RWPE1 (cell line): ENCODE results near the gene DEPDC1B.
"Not testable (repeated sequence)": the region's sequence is repeated elsewhere in the genome, so short reads cannot be mapped to it uniquely, and the experiment has no call there.

Experiments
- CTCF ChIA-PET: fragments of 350-600 bp; sonication (Branson Sonifier 250); formaldehyde crosslinking; extraction: SDS; loops from one replicate; lab custom pipeline; 2021; lab: Yijun Ruan, JAX
- POLR2A ChIA-PET: fragments of 400-600 bp; formaldehyde crosslinking; extraction: SDS; loops from one replicate; lab custom pipeline; 2020; ENCODE audit warnings: antibody characterized with exemption; ENCODE audit not compliant: low non-redundant PET; lab: Yijun Ruan, JAX
- DNase-seq: peaks from one replicate; pipeline ENCODE4 v3.0.0; 2012; ENCODE audit warnings: low spot score
- H3K27ac ChIP-seq: fragments of 450-650 bp; 2 replicates; pipeline ENCODE4 v1.5.1; 2017
- CTCF ChIP-seq: fragments of 450-650 bp; conservative IDR thresholded peaks from 2 replicates; pipeline ENCODE4 v1.5.1; 2017; ENCODE audit warnings: low read depth, mild to moderate bottlenecking

DEPDC1B gene

DNA sequence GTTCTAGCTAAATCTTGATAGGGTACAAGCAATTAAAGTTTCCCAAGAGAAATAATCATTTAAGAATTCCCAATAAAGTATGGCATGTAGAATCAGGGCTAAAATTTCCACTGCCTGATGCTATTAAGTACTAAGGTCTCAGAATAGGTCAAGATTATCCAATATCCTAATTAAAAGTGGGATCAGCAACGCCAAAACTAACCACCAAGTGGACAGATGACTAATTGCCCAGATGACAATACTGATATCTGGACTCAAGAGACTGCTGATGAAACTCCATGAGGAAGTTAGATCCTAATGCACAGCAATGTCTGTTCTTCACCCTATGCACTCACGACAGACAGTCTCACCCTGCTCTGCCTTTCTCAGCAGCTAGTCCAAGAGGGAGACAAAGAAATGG, 14.3 kb downstream of the DEPDC1B start:
- no peak overlapping the region for H3K27ac ChIP-seq
- no peak for TF ChIP-seq CTCF
- CTCF ChIA-PET, result interaction anchor here (0.6 kb wide), 1 partner anchor 16 kb away, joined by 3 read pairs; no protein-coding TSS in a partner anchor
- DNase-seq, result no peak
- POLR2A ChIA-PET, result no interaction called here

DNA sequence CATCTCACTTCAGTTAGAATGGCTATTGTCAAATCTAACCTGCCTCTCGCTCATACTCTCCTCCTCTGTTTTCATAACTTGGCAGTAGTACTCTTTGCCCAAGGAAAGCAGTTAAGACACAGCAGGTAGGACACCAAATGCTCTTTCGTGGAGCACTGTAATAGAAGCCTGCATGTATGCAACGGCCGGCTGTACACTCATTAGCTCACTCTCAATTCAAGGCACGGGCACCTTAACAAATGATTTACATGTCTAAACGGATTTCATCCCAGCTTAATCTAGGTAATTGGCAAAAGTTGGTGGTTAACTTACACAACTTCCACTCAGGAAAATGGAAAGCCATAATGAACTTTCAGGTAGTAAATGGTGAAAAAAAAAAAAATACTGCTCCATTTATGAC, 14.9 kb downstream of the DEPDC1B start:
- DNase-seq, result no peak
- POLR2A ChIA-PET, result no interaction called here

DNA sequence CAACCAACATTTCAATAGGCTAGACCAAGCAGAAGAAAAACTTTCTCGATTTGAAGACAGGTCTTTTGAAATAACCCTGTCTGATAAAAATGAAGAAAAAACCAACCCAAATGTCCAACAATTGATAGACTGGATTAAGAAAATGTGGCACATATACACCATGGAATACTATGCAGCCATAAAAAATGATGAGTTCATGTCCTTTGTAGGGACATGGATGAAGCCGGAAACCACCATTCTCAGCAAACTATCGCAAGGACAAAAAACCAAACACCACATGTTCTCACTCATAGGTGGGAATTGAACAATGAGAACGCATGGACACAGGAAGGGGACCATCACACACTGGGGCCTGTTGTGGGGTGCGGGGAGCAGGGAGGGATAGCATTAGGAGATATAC, 18.0 kb downstream of the DEPDC1B start:
- CTCF ChIA-PET, POLR2A ChIA-PET, H3K27ac ChIP-seq, DNase-seq: not testable (repeated sequence)

More for the DNA sequence above, 14.9 kb downstream of the DEPDC1B start:
- TF ChIP-seq CTCF, result no peak
- no peak overlapping the region for H3K27ac ChIP-seq
- CTCF ChIA-PET, result interaction anchor here (1.2 kb wide), 1 partner anchor 14 kb away, joined by 5 read pairs; the partner anchor contains the start of gene DEPDC1B

DNA sequence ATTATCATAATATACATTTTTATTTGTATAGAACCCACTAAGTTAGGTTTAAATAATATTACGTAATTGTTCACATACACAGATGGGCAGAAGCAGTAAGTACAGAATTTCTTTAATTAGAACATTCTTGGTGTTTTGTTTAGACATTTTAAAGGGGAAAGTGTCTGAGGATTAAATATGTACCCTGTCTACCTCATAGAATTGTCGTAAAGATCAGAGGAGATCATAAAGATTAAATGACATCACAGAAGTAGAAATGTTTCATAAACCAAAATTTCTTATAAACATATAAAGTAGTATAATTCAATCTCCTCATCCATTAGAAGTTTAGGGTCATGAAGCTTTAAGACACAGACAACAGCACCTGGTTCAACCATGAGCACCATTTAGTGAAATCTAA, 20.1 kb downstream of the DEPDC1B start:
- TF ChIP-seq CTCF, result no peak
- H3K27ac ChIP-seq, result no peak overlapping the region
- CTCF ChIA-PET, result no interaction called here
- POLR2A ChIA-PET, result no interaction called here
- DNase-seq, result no peak

DNA sequence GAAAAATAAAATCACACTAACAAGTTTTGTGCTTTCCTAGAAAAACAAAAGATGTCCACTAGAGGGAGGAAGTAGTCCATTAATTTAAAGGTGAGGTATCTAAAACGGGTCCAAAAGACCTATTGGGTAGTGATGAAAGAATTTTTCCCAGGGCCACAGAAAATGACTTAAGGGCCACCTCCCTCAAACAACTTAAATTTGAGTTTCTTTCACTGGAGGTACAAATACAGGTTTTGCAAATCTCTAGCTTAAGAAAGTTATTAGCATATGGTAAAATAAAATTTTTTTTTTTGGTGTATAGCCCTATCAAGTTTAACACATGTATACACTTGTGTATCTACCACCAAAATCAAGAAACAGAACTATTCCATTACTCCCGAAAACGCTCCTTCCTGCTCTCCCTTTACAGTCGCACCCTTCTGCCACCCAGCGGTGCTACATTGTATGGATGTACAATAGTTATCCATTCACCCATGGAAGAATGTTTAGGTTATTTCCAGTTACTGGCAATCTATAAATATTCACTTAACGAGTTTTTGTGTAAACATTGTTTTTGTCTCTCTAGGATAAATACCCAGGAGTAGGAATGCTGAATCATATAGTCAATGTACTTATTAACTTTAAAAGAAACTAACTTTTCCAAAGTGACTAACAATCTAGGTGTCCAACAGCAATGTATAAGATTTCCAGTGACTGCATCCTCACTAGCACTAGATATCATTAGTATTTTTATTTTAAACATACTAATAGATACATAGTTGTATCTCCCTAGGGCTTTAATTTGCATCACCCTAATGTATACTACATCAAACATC, 21.9 kb downstream of the DEPDC1B start:
- peak; percentile 76 for TF ChIP-seq CTCF
- ChIA-PET POLR2A (no interaction called here), CTCF (interaction anchor here (0.6 to 1.4 kb wide), 15 partner anchors 10 to 1256 kb away, joined by 3 to 6 read pairs (median 4); partner anchors contain the start of genes DEPDC1B, ERCC8 and NDUFAF2)
- H3K27ac ChIP-seq, result no peak overlapping the region
- DNase-seq, result peak; percentile 63

DNA sequence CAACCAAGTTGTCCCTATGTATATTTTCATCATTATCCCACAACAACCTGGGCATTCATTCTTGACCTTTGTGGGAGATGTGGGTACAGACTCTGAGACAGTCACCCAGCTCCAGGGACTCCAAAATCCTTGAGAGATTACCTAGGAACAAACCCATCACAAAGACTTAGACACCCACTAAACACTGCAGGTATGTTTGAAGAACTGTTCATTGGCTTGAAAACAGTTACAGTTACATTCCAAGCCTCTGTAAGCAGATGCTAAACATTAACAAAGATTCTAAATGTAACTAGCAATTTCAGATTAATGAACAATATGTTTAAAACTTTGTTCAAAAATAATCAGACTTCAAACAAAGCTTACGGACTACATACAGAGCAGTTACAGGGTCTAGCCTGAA, 24.7 kb downstream of the DEPDC1B start:
- DNase-seq, result no peak
- TF ChIP-seq CTCF, result no peak
- CTCF ChIA-PET, result interaction anchor here (0.6 to 1.5 kb wide), 5 partner anchors 13 to 1213 kb away, joined by 3 to 5 read pairs (median 4); partner anchors contain the start of gene ELOVL7
- H3K27ac ChIP-seq, result no peak overlapping the region
- POLR2A ChIA-PET, result no interaction called here
